Kidney epithelial cell (primary cell): ENCODE results near the gene LCN15. TPM values are rescaled to one million over a fixed set of nuclear protein-coding genes. Genes with fewer than 3 reads are reported as not detected.
"Not testable (repeated sequence)": the region's sequence is repeated elsewhere in the genome, so short reads cannot be mapped to it uniquely, and the experiment has no call there.

Experiments used
- DNase-seq: peaks from one replicate; pipeline ENCODE4 v3.0.0-alpha.2; 2010; ENCODE audit warnings: low read depth
- H3K27me3 ChIP-seq: 2 replicates; pipeline ENCODE4 v1.6.0; 2011; ENCODE audit warnings: low read length; ENCODE audit not compliant: control insufficient read depth, insufficient read depth
- H3K36me3 ChIP-seq: 2 replicates; pipeline ENCODE4 v1.5.1; 2011; ENCODE audit warnings: low read length; ENCODE audit not compliant: control insufficient read depth, insufficient read depth
- H3K4me3 ChIP-seq: 2 replicates; pipeline ENCODE4 v1.5.1; 2011; ENCODE audit warnings: low read depth, mild to moderate bottlenecking, control low read depth, low read length
- CTCF ChIP-seq: IDR thresholded peaks from 2 replicates; pipeline ENCODE4 v1.5.1; 2011; ENCODE audit warnings: mild to moderate bottlenecking, moderate library complexity, low read length, control low read depth, inconsistent platforms; ENCODE audit not compliant: insufficient read depth, poor library complexity, severe bottlenecking
- total RNA-seq: library from RNA; depleted of rRNA; stranded (reverse); fragments of >200 nt; gene quantifications from 2 replicates; pipeline ENCODE4 v1.2.3, GENCODE V29; 2015

Gene LCN15
- total RNA-seq, 1 donor from 2014 or later: not detected

GRCh38 chr9:136762221-136762691 lies 2.1 kb downstream of the LCN15 start:
- Histone ChIP-seq H3K27me3 (peaks cover 24% of the 10 kb centered on the region), H3K4me3 (no peak overlapping the region), H3K36me3 (no peaks in the 10 kb centered on the region)
- DNase-seq: no peak
- TF ChIP-seq CTCF: no peak

GRCh38 chr9:136761545-136761981 lies 2.8 kb downstream of the LCN15 start:
- Histone ChIP-seq H3K4me3 (no peak overlapping the region), H3K27me3 (peaks cover 31% of the 10 kb centered on the region), H3K36me3 (no peaks in the 10 kb centered on the region)
- no peak for TF ChIP-seq CTCF
- no peak for DNase-seq

GRCh38 chr9:136760834-136761544 lies 3.3 kb downstream of the LCN15 start:
- peak; percentile 78 for TF ChIP-seq CTCF
- H3K36me3 ChIP-seq, H3K4me3 ChIP-seq: not testable (repeated sequence)
- H3K27me3 ChIP-seq: peaks cover 31% of the 10 kb centered on the region
- DNase-seq: peak; percentile 28

- H3K36me3 ChIP-seq: no peaks in the 10 kb centered on the region
- no peak overlapping the region for H3K4me3 ChIP-seq
- TF ChIP-seq CTCF: no peak
- H3K27me3 ChIP-seq: peaks cover 29% of the 10 kb centered on the region
- DNase-seq: no peak
These were observed 3.9 kb downstream of the LCN15 start for GRCh38 chr9:136760424-136760823.

- no peak for DNase-seq
- Histone ChIP-seq H3K4me3 (no peak overlapping the region), H3K27me3 (peaks cover 25% of the 10 kb centered on the region), H3K36me3 (no peaks in the 10 kb centered on the region)
- TF ChIP-seq CTCF: no peak
These were observed 4.6 kb downstream of the LCN15 start for GRCh38 chr9:136759436-136760325.
